KOPT-K1 (cell line): ENCODE results near the gene TCP1.
"Not testable (repeated sequence)": the region's sequence is repeated elsewhere in the genome, so short reads cannot be mapped to it uniquely, and the experiment has no call there.

Source experiments
- H3K27ac ChIP-seq: fragments of 200-600 bp; sonication (generic); 2 replicates; pipeline ENCODE4 v1.5.1; 2016; ENCODE audit warnings: antibody characterized with exemption, mild to moderate bottlenecking, low read depth, low read length; ENCODE audit not compliant: poor library complexity, severe bottlenecking
- H3K36me3 ChIP-seq: fragments of 200-600 bp; sonication (generic); 2 replicates; pipeline ENCODE4 v1.5.1; 2017; ENCODE audit warnings: antibody characterized with exemption, mild to moderate bottlenecking, low read length, moderate library complexity; ENCODE audit not compliant: insufficient read depth
- H3K9me3 ChIP-seq: fragments of 200-600 bp; sonication (generic); 2 replicates; pipeline ENCODE4 v1.5.1; 2017; ENCODE audit warnings: antibody characterized with exemption, low read length, mild to moderate bottlenecking; ENCODE audit not compliant: insufficient read depth, poor library complexity, severe bottlenecking

The TCP1 gene

DNA sequence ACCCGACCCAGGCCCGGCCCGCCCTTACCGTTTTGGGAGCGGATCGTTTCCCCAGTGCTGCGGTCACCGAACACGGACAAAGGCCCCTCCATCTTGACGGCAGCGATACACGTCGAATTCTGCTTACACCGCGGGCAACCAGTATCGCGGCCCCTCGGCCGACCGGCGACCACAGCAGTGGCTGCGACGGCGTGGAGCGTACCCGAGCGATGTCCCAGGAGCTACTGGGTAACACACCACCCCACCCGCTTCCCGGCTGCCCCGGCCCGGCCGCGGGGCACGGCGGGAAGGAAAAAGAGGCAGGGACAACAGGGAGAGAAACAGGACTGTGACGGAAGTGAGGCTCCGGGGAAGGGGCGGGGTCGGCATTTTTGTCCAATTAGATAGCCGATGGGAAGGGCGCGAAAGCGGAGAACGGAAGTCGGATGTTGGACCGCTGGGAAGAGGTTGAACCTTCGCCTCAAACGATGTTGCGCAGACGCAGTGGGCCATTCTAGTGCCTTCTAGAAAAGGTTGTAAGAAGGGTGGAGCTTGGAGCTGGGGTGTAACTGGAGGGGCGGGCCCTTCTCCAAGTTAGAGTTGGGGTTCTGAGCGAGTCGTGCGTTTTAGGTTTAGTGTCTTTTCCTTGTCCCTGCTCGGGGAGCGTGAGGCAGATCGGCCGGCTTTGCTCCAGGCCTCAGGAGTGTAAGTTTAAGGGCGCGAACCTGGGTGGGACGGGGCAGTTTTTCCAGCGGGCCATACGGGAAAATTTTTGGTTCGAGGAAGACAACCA, at the start of gene TCP1:
Gene TCP1 (minus strand): TSS at position 226 of the 772 bp plus-strand sequence. CDS start 134 bp downstream, at position 92.
- Histone ChIP-seq H3K9me3 (no peaks in the 10 kb centered on the region), H3K27ac (peak within 1 kb of the TSS; percentile 92), H3K36me3 (peaks cover 70% of the 10 kb centered on the region)

DNA sequence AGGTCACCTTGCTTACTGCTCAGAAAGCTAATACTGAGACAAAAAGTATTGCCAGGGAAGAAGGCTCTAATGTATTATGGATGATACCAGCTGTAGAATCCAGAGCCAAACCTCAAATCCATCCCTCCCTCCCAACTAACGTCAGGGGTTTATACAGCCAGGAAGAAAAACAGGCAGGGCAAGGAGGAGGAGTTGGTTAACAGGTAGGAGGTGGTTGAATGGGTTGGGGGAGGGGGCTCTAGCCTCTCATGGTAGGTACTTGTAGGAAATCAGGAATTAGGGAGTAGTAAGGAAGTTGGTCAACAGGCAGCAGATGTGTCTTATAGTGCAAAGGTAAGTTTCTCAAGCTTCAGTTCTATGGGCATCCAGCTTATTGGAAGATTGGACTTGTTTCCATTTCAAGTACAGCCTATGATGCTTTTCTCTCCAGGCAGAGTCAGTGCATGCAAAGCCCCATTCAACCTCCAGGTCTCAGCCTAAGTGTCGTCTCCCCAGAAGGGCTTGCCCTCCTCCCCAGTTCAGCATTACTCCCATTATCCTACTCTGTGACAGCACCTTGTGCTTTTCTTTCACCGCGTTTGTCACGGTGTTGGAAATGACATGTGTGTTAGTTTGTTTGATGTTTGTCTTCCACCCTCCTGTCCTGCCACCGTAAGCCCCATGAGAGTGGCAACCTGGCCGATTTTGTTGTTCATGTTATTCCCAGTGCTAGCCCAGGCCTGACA, 48.8 kb upstream of the TCP1 start:
- Histone ChIP-seq H3K9me3 (no peaks in the 10 kb centered on the region), H3K36me3 (no peaks in the 10 kb centered on the region), H3K27ac (no peak overlapping the region)

DNA sequence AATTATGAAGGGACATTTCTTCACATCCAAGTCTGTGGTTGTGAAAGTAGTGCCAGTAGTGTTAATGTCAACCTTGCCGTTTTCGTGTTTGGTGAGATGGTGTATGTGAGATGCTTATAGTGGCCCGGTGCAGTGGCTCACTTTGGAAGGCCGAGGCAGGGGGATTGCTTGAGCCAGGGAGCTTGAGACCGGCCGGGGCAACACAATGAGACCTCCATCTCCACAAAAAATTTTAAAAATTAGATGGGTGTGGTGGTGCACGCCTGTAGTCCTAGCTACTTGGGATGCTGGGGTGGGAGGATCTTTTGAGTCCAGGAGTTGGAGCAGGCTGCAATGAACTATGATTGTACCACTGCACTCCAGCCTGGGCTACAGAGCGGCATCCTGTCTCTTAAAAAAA, 48.1 kb upstream of the TCP1 start:
- Histone ChIP-seq H3K27ac (no peak overlapping the region), H3K9me3 (no peaks in the 10 kb centered on the region)

DNA sequence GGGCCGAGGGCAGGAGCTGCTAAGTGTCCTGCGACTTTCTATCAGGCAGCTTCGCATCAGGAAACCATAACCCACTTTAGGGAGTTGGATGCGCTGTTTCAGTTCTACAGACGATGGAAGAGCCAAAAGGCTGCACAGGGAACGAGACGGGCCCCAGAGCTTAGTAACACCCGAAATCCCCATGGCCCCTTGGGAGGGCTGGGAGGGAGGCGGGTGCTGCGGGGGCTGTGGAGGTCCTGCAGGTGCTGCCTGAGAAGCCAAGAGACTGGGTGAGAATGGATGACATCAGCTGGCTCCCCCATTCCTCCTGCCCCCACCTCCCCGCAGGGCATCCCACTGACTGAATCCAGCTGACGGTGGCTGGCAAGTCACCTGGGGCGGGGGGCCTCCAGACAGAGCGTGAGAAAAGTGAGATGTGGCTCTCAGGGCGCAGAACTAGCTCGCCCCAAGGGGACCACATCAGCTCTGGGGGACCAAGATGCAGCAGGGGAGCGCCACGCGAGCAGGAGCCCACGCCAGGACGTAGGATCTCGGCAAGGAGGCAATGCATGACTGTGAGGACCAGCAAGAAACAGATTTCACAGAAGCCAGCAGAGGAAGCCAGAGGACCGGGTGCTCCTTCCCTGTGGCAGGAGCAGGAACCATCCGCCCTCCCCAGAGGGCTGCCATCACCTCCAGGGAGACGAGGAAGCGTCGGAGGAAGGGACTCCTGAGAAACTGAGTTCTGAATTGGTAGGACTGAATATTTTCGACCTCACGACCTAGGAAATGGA, 47.5 kb upstream of the TCP1 start:
- no peak overlapping the region for H3K27ac ChIP-seq
- H3K36me3 ChIP-seq, result no peaks in the 10 kb centered on the region
- H3K9me3 ChIP-seq, result no peaks in the 10 kb centered on the region

More for the DNA sequence above, 48.1 kb upstream of the TCP1 start:
- H3K36me3 ChIP-seq, result no peaks in the 10 kb centered on the region

DNA sequence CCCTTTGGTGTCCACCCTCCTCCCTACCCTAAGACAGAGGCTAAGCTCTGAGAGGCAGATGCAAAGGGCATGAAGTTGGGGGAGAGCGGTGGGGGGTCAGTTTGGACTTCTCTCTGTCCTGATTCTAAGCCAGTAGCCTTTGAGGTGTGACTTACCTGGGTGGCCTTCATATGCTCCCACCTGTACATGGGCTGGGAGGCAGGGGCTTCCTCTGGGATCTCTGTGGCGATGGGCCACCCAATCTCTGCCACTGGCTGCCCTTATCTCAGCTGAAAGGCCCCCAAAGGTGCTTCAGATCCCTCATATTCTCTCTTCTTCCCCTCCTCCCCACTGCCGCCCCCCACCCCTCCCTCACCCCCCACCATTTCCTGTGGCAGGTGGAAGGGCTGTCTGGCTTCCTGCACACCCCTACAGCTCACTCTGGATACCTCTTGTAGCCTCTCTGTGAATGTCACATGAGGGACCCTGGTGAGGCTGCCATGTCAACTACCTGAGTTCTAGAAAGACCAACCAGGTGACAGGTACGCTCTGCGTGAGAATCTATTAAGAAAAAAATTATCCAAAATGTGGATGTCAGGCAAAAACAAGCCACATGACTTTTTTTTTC, 44.7 kb upstream of the TCP1 start:
- no peaks in the 10 kb centered on the region for H3K36me3 ChIP-seq
- H3K27ac ChIP-seq, result peak overlapping the region; percentile 67

DNA sequence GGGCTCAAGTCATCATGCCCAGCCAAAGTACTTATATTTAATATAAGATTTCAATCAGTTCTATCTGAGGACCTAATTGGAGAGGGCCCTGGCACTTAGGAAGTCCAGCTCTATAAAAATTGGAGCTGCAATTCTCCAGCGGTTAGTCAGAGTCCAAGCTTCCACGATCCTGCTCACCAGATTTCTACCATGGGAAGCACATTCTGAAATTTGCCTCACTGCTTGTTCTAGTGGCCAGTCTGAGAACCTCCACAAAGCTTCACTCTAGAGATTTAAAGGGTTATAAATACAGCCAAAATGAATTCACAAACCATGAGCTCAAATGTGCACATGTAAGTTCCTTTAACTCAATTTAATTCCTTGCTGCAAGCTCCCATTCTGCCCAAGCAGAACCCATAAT, 44.2 kb upstream of the TCP1 start:
- H3K9me3 ChIP-seq, result no peaks in the 10 kb centered on the region
- H3K36me3 ChIP-seq, result no peaks in the 10 kb centered on the region
- H3K27ac ChIP-seq, result peak overlapping the region; percentile 67

More for the DNA sequence above, 44.7 kb upstream of the TCP1 start:
- no peaks in the 10 kb centered on the region for H3K9me3 ChIP-seq

DNA sequence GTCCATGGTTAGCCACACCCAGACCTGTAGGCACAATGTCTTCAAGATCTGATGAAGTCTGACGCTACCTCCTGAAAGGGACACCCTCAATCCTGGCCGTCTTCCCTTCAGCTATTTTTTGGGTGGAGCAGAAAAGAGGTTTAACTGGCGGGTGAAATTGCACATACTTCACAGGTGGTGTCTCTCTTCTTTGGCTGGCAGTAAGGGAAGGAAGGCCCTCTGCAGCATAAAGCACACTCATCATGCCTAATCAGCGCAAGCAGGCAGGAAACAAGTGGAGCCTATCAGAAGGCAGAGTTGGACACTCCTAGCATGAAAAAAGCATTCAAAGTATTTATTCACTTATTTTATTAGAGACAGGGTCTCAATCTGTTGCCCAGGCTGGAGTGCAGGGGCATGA, 43.5 kb upstream of the TCP1 start:
- H3K9me3 ChIP-seq, result no peaks in the 10 kb centered on the region
- H3K27ac ChIP-seq, result peak overlapping the region; percentile 67
- H3K36me3 ChIP-seq, result no peaks in the 10 kb centered on the region

DNA sequence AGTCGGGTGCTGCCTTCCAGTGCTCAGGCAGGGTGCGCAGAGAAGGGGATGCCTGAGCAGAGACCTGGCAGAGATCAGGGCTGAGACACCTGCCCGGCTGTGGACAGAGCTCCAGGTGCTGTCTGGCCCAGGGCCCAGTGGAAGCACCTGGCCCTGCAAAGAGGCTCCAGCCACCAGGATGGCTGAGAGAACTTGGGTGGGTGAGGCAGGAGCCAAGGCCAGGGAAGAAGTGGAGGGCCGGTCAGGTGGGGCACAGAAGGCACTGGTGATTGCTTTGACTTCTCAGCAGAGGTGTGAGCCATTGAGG, 41.9 kb upstream of the TCP1 start:
- no peaks in the 10 kb centered on the region for H3K36me3 ChIP-seq
- no peaks in the 10 kb centered on the region for H3K9me3 ChIP-seq
- H3K27ac ChIP-seq, result no peak overlapping the region

DNA sequence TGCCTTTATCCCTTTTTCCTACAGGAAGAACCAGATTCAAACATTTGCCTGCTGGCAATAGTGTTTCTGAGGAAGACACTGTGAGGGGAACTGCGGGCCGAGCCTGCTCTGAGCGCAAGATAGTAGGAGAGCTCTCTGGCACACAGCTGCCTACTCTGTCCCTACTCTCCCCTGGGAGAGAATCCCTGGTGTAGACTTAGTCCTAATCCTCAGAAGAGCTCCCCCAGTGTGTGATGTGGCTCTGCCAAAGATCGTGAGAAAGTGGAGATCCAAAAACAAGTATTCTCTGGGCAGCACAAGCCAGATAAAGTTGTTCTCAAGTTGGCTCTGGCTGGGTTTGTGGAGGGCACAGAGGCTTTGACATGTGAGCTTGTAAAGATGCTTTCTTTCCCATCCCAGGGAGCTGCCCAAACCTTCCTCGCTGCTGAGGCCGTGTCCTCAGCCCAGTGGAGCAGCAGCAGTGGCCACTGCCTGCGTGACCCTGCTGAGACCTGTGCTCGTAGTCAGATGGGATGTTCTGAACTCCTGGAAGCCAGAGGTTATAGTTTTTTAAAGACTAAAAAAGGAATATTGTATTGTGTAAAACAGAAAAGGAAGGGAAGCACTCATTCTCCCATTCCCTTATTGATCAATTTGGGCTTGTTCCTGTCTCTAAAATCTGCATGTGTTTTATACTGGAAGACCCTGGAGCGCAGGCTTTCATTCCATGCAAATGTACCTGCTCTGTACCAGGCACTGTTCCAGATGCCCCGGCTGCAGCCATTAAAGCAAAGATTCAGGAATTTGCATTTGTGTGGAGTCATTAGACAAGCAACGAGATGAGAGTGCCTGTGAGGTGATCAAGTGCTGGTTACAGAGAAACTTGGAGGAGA, 41.3 kb upstream of the TCP1 start:
- peak overlapping the region; percentile 7 for H3K27ac ChIP-seq
- H3K36me3 ChIP-seq, result no peaks in the 10 kb centered on the region
- H3K9me3 ChIP-seq, result no peaks in the 10 kb centered on the region

DNA sequence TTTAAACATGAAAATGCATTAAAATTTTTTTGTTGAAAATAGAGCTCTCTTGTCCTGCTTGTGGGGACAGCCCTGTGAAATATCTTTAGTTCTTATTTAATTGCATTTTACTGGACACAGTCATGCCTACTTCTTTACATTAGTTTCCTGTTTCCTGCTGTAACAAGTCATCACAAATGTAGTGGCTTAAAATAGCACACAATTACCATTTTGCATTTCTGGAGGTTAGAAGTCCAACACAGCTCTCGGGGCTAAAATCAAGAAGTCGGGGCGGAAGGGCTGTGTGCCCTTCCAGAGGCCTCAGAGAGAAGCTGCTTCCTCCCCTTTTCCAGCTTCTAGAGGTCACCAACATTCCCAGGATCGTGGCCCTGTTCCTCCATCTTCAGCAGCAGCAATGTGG, 40.1 kb upstream of the TCP1 start:
- peak overlapping the region; percentile 32 for H3K27ac ChIP-seq
- H3K36me3 ChIP-seq, result no peaks in the 10 kb centered on the region
- H3K9me3 ChIP-seq, result no peaks in the 10 kb centered on the region

DNA sequence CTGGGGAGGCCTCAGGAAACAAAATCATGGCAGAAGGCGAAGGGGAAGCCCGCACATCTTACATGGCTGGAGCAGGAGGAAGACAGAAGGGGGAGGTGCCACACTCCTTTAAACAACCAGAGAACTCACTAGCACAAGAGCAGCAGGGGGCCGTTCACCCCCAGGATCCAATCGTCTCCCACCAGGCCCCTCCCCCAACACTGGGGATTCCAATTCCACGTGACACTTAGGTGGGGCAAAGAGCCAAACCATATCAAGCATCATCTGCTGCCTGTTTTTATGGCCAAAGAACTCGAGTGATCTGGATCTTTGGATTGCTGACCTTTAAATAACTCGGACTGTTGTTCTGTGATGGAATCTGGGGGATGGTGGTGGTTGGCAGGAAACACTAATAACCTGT, 38.7 kb upstream of the TCP1 start:
- H3K27ac ChIP-seq, result no peak overlapping the region
- no peaks in the 10 kb centered on the region for H3K9me3 ChIP-seq
- no peaks in the 10 kb centered on the region for H3K36me3 ChIP-seq

DNA sequence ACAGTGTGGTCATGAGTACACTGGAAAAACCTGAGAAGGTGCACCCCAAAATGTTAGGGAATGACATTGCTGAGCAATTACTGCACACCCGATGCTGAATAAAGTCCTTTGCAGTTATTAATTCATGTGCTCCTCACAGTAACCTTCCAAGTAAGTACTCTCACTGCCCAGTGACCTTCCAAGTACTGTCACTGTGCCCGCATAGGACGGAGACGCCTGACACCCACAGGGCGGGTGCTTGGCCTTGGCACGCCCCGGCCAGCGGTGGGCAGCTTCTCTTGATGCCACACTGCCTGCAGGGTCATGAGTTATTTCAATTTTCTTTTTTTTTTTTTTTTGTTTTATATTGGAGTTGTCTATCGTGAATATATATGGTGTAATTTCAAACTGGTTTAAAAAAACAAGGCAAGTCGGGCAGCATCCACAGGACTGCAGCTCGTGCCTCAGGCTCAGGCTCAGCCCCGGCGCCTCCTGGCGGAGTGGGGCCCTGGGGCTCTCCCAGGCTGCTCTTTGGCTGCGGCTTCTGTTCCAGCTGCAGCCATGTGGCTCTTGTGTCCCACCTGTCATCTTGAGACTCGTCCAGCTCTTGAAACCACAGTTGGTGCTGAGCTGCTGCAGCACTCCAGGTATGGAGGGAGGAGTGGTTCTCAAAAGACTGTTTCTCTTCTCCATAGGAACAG, 37.7 kb upstream of the TCP1 start:
- Histone ChIP-seq H3K27ac (no peak overlapping the region), H3K36me3 (no peaks in the 10 kb centered on the region), H3K9me3 (no peaks in the 10 kb centered on the region)

DNA sequence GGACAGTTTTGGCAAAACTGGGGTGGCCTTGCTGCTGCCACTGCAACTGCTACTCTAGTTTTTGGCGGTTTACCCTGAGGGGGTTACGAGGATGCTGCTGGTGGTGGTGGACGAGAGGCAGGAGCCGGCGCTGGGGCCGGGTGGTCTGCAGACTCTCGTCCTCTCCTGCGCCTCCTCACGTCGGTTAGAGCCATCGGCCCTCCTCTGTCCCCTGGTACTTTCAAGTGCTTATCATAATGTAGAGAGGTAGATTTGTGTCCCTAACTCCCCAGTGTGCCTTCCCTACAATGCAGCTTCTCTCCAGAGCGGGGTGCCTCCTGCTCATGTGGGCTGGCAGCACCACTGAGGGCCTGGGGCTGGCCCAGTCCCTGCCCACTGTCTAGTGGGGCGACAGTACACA, 36.6 kb upstream of the TCP1 start:
- Histone ChIP-seq H3K36me3 (no peaks in the 10 kb centered on the region), H3K9me3 (no peaks in the 10 kb centered on the region), H3K27ac (no peak overlapping the region)

DNA sequence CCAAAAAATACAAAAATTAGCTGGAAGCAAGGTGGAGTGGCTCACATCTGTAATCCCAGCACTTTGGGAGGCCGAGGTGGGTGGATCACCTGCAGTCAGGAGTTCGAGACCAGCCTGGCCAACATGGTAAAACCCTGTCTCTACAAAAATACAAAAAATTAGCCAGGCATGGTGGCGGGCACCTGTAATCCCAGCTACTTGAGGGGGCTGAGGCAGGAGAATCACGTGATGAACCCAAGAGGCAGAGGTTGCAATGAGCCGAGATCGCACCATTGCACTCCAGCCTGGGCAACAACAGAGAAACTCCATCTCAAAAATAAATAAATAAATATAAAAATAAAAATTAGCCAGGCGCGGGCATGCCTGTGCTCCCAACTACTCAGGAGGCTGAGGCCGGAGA, 35.3 kb upstream of the TCP1 start:
- H3K27ac ChIP-seq, H3K36me3 ChIP-seq, H3K9me3 ChIP-seq: not testable (repeated sequence)
